HG03060 (cell line): ENCODE data around the gene ECM2.
"Not testable (repeated sequence)": the region's sequence is repeated elsewhere in the genome, so short reads cannot be mapped to it uniquely, and the experiment has no call there.

Experiments
- ATAC-seq: cut with Tn5 transposase; IDR thresholded peaks from one replicate; pipeline ENCODE4 v1.9.1; 2021; ENCODE audit warnings: low read depth, moderate number of reproducible peaks; ENCODE audit not compliant: unreplicated experiment

Gene ECM2

DNA sequence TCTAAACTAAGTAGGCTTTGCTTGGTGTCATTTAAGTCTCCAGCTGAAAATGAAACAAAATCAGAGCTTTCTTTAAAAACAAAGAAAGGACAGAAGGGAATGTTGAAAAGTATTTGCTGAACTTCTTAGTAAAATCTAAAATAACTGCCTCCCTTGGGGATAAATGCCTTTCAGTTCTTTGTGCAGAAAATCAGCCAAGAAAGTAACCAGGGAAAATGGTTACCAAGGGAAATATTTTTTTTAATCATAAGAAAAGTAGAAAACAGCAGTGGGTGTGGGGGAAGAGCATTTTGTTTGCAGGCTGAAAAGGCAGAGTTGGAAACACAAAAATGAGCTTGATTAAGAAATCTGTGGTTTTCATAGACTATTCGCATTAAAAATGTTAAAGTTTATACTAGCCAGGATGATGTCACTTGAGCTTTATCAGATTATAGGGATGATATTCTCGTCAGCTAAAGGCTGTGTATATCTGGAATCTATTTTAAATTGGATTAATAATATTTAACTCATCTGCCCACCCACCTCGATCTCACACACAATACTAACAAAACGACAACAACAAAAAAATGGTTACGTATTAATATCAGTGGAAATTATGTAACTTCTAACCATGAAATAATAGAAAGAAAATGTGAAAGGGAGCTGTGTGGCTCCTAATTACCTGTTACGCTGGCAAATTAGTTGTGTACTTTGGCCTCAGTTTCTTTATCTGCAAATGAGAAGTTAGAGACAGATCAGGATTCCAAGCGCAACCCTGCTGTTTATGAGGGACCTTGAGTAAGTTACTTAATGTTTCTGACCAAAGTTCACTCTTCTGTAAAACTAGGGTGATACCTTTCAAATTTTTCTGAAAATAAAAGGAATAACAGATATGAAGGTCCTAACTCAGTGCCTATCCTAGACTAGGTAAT is at the start of gene ECM2:
Gene ECM2 (minus strand): TSS at position 51 of the 911 bp plus-strand sequence. CDS start 13,124 bp downstream, outside the sequence.
- ATAC-seq: no peak

DNA sequence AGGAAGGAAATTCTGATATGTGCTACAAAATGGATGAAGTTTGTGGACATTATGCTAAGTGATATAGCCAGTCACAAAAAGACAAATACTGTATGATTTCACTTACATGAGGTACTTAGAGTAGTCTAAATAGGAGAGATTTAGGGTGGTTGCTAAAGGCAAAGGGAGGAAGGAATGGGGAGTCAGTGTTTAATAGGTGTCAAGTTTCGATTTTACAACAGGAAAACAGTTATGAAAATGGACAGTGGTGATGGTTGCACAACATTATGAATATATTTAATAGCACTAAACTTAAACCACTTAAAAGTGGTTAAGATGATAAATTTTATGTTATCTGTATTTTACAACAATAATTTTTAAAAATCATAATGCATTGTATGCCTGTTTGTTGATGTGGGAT is 40.4 kb upstream of the ECM2 start:
- ATAC-seq: no peak

DNA sequence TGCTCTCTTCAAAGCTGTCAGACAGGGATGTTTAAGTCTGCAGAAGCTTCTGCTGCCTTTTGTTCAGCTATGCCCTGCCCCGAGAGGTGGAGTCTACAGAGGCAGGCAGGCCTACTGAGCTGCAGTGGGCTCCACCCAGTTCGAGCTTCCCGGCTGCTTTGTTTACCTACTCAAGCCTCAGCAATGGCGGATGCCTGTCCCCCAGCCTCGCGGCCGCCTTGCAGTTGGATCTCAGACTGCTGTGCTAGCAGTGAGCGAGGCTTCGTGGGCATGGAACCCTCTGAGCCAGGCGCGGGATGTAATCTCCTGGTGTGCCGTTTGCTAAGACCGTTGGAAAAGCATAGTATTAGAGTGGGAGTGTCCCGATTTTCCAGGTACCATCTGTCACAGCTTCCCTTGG is 37.8 kb upstream of the ECM2 start:
- ATAC-seq: not testable (repeated sequence)

DNA sequence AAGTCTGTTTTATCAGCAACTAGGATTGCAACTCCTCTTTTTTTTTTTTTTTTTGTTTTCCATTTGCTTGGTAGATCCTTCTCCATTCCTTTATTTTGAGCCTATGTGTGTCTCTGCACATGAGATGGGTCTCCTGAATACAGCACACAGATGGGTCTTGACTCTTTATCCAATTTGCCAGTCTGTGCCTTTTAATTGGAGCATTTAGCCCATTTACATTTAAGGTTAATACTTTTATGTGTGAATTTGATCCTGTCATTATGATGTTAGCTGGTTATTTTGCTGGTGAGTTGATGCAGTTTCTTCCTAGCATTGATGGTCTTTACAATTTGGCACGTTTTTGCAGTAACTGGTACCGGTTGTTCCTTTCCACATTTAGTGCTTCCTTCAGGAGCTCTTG is 36.1 kb upstream of the ECM2 start:
- not testable (repeated sequence) for ATAC-seq

DNA sequence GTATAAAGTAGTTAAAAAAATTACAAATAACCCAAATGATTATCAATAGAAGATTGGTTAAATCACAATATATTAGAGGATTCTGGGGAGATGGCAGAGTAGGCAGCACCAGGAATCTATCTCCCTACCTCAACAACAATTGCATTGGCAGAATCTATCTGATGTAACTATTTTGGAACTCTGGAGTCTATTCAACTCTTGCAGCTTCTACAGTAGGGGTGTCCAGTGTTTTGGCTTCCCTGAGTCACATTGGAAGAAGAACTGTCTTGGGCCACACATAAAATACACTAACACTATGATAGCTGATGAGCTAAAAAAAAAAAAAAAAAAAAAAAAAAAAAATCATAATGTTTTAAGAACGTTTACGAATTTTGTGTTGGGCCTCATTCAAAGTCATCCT is 29.2 kb upstream of the ECM2 start:
- ATAC-seq: no peak

DNA sequence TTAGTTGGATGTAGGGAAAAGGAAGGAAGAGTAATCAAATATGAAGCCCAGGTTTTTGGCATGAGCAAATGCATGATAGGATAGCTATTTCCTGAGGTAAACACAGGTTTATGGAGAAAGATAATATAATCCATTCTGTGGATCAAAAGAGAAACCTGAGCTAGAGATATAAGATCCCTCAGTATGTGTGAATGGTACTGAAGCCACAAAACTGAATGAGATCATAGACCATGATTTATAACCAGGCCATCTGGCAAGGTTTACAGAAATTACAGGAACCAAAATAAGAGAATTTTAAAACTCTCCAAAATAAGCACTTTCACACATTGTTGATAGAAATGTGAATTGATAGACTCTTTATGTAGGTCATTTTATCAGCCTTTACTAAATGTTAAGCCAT is 28.7 kb upstream of the ECM2 start:
- ATAC-seq: no peak

DNA sequence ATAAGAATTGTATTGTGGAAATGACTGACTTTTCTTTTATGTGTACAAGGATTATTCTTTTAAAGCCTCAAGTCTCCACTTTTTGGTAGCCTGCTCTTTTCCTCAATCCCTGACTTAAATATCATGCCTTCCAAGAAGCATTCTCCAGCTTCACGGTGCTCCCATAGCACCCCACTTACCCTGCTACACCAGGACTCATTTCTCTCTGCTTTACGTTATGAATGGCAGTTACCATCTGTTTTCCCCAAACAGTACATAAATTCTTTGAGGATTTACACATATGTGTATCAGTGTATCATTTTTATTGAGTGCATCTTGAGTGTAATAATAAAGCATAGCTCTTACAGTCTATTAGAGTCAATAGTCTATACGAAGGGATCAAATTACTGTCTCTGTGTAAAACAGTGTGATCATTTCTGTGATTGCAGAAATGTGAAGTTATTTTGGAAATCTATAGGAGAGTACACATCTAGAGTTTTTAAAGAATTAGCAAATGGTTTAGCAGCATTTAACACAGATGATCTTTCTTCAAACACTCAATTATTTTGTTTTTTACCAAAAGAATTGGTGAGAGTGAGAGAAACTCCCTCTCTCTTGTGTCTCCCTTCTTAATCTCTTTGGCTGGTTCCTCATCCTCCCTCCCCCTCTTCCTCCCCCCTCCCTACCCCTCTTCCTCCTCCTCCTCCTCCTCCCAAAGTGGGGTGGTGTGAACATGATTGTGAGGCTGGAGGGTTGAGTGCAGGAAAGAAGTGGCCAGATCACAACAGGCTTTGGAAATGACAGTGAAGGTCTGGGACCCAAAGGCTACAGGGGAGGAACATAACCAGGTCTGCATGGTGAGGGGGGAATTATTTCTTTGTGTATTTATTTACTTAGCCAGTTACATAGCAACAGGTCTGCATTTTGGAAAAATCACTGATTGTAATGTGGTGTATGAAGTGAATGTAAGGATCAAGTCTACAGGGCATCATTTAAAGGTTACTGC is 27.6 kb upstream of the ECM2 start:
- ATAC-seq: no peak

DNA sequence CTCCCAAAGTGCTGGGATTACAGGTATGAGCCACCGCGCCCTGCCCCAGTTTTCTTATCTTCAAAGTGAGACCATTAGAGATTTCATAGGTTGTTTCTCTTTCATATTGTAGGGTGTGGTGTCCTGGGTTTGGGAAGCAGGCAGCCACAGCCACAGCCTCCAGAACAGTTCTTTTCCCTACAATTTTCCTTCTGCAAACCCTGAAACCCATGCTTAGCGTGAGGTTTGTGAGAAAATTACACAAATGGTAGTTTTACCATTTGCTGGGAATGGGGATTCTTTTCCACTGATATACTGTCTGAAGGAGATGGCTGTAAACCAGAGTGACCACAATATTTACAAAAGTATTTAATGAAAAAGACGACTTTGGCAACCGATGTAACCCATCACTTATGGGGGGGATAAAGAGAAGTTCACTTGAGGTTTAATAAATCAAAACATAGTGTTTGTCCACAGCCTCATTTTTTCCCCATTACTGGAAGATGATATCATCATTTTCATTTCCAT is 26.7 kb upstream of the ECM2 start:
- no peak for ATAC-seq

DNA sequence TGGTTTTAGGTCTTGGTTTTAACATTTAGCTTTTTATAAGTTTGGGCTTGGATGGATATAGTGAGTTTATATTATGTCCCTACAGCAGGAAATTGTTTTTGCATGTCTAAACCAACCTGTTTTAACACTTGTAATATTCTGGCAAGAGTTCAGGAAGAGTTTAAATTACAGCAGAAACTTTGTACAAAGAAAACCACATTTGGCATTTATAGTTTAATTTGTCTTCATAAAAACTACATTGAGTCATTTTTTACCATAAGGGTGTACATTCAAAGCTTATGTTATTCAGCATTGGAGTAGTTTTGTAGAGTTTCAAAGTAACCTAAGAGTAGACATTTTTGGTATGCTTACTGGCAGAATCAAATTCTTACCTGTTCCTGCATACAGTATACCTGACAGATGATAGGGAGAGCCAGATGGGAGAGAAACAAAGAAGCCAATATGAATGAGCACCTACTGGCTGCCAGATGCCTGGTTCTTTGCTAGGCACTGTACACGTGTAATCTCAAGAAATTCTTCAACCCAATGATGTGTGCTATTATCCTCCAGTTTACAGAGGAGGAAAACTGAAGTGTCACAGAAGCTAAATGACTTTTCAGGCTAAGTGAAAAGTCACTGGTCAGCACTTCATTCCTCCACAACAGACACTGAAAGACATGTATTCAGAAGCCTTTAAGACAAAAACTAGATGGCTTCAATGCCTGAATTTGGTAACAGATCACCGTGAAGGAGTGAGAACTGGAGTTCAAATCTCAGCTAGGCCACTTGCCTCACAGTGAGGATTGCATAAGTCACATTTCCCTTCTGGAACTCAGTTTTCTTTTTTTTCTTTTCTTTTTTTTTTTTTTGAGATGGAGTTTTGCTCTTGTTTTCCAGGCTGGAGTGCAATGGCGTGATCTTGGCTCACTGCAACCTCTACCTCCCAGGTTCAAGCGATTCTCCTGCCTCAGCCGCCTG is 25.9 kb upstream of the ECM2 start:
- ATAC-seq: no peak

DNA sequence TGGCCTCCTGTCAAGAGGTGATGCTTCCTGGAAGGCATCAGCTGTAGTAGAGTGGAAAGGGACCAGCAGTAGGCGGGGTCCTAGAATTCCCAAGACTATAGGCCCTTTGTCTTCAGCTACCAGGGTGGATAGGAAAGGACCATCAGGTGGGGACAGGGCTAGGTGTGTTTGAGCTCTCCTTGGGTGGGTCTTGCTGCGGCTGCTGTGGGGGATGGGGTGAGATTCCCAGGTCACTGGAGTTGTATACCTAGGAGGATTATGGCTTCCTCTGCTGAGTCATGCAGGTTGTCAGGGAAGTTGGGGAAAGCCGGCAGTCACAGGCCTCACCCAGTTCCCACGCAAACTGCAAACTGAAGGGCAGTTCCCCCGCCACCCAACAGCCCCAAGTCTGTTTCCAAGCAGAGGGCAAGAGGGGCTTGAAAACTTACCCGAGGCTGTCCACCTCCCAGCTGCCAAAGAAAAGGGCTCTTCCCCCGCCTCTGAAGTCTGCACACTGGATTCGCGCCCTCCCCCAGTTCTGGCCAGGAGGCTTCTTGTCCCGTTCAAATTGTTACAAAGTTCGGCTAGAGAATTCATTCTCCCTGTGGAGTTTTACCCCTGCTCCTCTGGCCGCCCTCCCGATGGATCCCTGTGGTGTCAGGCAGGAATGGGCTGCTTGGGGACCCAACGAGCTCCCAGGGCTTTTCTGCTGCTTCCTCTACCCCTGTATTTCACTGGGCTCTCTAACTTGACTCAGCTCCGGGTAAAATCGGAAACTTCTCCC is 23.0 kb upstream of the ECM2 start:
- no peak for ATAC-seq

DNA sequence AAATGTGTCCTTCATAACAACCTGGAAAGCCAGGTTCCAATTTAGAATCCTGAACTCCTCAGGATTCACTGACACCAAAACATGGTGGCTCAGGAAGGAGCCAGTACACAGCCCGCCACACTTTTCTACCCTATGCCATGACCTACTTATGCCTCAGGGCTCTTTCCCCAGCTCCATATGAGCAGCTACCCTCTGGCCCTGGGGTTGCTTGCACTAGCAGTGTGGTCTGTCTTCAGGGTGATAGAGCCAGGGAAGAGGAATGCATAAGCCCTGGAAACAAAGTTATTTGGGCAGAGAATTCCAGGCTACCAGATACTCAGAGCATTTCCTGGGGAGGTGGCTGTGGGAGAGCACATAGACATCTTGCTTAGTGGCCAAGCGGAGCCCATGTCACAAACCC is 15.0 kb upstream of the ECM2 start:
- no peak for ATAC-seq

DNA sequence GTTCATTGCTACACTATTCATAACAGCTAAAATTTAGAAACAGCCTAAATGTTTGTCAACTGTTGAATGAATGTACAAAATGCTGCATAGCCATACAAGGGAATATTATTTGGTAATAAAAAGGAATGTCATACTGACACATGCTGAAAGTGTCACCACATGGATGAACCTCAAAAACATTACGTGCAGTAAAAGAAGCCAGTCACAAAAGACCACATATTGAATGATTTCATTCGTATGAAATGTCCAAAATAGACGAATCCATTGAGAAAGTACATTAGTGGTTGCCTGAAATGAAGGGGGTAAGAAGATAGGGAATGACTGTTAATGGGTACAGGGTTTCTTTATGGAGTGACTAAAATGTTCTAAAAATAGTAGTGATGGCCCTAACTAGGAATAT is 11.6 kb upstream of the ECM2 start:
- ATAC-seq: no peak

DNA sequence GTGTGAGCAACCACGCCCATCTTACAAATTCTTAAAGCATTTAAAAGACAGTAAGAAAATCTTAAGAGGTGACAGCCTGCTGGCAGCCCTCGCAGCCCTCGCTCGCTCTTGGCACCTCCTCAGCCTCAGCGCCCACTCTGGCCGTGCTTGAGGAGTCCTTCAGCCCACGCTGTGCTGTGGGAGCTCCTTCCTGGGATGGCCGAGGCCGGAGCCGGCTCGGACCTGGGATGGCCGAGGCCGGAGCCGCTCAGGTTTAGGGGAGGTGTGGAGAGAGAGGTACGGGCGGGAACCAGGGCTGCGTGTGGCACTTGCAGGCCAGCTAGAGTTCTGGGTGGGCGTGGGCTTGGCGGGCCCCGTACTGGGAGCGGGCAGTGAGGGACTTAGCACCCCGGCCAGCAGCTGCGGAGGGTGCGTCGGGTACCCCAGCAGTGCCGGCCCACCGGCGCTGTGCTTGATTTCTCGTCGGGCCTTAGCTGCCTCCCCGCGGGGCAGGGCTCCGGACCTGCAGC is 9.3 kb upstream of the ECM2 start:
- ATAC-seq: no peak

DNA sequence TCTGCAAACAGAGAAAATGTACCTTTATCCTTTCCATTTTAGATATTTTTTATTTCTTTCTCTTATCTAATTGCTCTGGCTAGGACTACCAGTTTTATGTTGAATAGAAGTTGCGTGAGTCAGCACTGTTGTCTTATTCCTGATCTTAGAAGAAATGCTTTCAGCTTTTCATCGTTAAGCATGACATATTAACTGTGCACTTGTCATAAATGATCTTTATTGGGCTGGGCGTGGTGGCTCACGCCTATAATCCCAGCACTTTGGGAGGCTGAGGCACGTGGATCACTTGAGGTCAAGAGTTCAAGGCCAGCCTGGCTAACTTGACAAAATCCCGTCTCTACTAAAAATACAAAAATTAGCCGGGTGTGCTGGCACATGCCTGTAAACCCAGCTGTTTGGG is 8.2 kb upstream of the ECM2 start:
- no peak for ATAC-seq

DNA sequence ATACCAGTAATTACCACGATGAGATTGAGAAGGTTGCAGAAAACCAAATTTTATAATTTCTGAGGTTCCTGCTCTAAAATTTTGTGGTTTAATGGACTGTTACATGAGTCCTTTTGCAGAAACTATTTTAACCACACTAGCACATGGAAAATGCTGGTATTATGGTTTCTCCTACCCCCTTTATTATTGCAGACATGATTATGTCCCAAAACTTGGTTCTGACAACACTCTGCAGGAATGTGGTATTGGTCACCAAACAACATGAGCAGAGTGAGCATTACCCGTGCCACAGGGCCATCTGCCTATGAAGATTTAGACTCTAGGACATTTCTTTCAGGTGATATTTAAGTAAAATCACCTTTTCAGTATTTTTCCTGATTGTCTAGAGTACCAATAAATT is 2.8 kb upstream of the ECM2 start:
- ATAC-seq: no peak

DNA sequence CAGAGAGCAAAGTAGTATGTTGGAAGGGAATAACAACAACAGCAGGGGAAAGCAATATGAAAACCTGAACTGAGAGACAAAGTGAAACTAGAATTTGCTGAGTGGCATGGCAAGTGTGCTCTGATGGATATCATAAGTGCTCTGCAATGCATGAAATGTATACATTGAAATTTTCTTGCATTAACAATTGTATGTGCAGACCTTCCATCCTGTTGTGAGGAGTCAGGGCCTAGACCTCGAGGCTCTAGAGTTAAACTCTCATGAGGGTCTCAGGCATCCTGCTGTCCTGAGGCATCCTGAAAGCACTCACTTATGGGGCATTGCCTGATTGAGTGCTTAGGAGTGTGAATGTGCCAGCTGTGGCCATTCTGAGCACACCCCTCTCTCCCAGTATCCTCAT is 1.1 kb downstream of the ECM2 start:
- no peak for ATAC-seq

DNA sequence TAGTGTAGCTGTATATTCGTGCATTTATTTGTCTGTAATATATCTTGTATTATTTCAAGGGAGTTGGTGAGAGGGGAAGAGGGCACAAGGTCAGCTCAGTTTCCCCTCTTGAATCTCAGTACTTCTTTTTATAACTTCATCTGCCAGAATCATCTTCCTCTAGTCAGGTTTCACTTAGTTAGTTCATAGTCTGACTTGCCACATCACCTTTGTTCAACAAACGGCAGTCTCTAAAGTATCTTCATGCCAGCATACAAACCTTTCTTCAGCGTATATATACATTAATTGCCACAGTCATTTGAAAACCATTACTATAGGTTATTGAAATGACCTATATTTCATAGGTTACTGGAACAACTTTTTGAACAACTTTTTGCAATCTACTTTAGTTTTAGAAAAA is 1.6 kb downstream of the ECM2 start:
- no peak for ATAC-seq

DNA sequence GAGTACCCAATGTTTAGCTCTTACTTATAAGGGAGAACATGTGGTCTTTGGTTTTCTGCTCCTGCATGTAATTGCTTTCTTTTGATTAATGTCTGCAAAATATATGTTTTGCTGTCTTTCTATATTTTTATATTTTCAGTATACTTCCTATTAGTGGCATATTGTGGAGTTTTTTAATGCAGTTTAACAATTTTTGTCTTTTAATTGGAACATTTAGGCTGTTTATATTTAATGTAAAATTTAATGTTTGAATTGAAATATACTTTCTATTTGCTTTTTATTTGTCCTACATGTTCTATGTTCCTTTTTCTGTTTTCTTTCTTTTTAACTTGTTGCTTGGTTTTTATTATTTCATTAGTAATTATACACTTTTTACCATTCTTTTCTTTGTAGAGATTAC is 4.9 kb downstream of the ECM2 start:
- ATAC-seq: no peak

DNA sequence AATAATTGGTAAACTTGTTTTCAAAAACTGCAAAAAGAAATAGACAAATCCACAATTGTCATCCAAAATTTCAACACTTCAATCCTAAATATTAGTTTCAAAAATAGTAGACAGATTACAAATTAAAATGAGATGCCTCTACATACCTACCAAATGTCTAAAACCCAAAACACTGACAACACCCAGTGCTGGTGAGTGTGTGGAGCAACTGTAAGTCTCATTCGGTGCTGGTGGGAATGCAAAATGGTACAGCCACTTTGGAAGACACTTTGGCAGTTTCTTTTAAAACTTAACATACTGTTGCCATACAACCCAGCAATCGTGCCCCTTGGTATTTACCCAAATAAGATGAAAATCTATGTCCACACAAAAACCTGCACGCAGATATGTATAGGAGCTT is 6.7 kb downstream of the ECM2 start:
- no peak for ATAC-seq
